OCI-LY7 (cell line): Measurements from ENCODE around the gene RGS19. TPM values are rescaled to one million over a fixed set of nuclear protein-coding genes. Genes with fewer than 3 reads are reported as not detected.

Experiments
- BruUV-seq: library from RNA; stranded (reverse); fragments of 400-500 nt; replicated peaks from 2 replicates; lab custom pipeline; 2021; lab: Mats Ljungman, UMichigan
- CTCF ChIA-PET: fragments of 300-600 bp; sonication (Branson Sonifier 250); formaldehyde crosslinking; loops from one replicate; lab custom pipeline; 2022; ENCODE audit warnings: antibody characterized with exemption; ENCODE audit not compliant: unreplicated experiment; lab: Charles Lee
- POLR2A ChIA-PET: fragments of 300-600 bp; sonication (Branson Sonifier 250); formaldehyde crosslinking; loops from one replicate; lab custom pipeline; 2022; ENCODE audit warnings: antibody characterized with exemption; lab: Charles Lee
- DNase-seq: peaks from one replicate; pipeline ENCODE4 v3.0.0-alpha.2; 2015; ENCODE audit warnings: low spot score
- H2AFZ ChIP-seq: fragments of 200-600 bp; sonication (generic), shearing (Covaris generic); 2 replicates; pipeline ENCODE4 v1.6.1; 2014; ENCODE audit warnings: mild to moderate bottlenecking, antibody characterized with exemption, low read length, moderate library complexity
- H3K27ac ChIP-seq: fragments of 200-600 bp; sonication (generic); 2 replicates; pipeline ENCODE4 v1.5.1; 2014; ENCODE audit warnings: mixed run types, low read depth, mild to moderate bottlenecking, moderate library complexity, low read length, inconsistent platforms; ENCODE audit not compliant: poor library complexity, severe bottlenecking
- H3K36me3 ChIP-seq: fragments of 200-600 bp; sonication (generic); 2 replicates; pipeline ENCODE4 v1.6.1; 2014; ENCODE audit warnings: mild to moderate bottlenecking, antibody characterized with exemption, low read length, moderate library complexity, mixed read lengths; ENCODE audit not compliant: insufficient read depth
- H3K4me1 ChIP-seq: fragments of 200-600 bp; sonication (generic); 2 replicates; pipeline ENCODE4 v1.5.1; 2014; ENCODE audit warnings: mild to moderate bottlenecking, low read length; ENCODE audit not compliant: insufficient read depth, poor library complexity, severe bottlenecking
- H3K4me2 ChIP-seq: fragments of 200-600 bp; sonication (generic); 2 replicates; pipeline ENCODE4 v1.6.1; 2014; ENCODE audit warnings: mild to moderate bottlenecking, low read length
- H3K4me3 ChIP-seq: fragments of 200-600 bp; sonication (generic); 2 replicates; pipeline ENCODE4 v1.5.1; 2014; ENCODE audit warnings: mild to moderate bottlenecking, low read depth, low read length; ENCODE audit not compliant: poor library complexity, severe bottlenecking
- H3K79me2 ChIP-seq: fragments of 200-600 bp; sonication (generic); 2 replicates; pipeline ENCODE4 v1.6.1; 2016; ENCODE audit warnings: low read depth, mild to moderate bottlenecking, low read length, moderate library complexity, mixed read lengths; ENCODE audit not compliant: insufficient read depth
- H3K9me2 ChIP-seq: fragments of 200-600 bp; sonication (generic); 2 replicates; pipeline ENCODE4 v1.6.1; 2016; ENCODE audit warnings: mild to moderate bottlenecking, low read length, mixed read lengths; ENCODE audit not compliant: insufficient read depth
- H3K9me3 ChIP-seq: fragments of 200-600 bp; sonication (generic); 2 replicates; pipeline ENCODE4 v1.6.1; 2014; ENCODE audit warnings: mild to moderate bottlenecking, mixed run types, low read length, mixed read lengths
- H4K20me1 ChIP-seq: fragments of 200-600 bp; sonication (generic); 2 replicates; pipeline ENCODE4 v1.6.1; 2014; ENCODE audit warnings: mild to moderate bottlenecking, antibody characterized with exemption, low read length, moderate library complexity, mixed read lengths; ENCODE audit not compliant: insufficient read depth
- EZH2phosphoT487 ChIP-seq: fragments of 200-600 bp; sonication (generic); IDR thresholded peaks from 2 replicates; pipeline ENCODE4 v1.6.1; 2018; ENCODE audit warnings: low read depth, borderline replicate concordance, mild to moderate bottlenecking, mixed run types, antibody characterized with exemption, low read length, moderate library complexity, mixed read lengths
- intact Hi-C: fragments of 100-400 bp; cut with micrococcal nuclease; formaldehyde crosslinking; loops from one replicate; pipeline ENCODE4 v1.10.0; 2022; ENCODE audit not compliant: unreplicated experiment
- total RNA-seq, 2 experiments: library from RNA; depleted of rRNA in 1 of 2; stranded (reverse); fragments of >200 nt in 1 of 2; shearing (Covaris generic) in 1 of 2; gene quantifications; 2 replicates each; pipeline ENCODE4 v1.2.3, GENCODE V29; 2014 to 2022
- TF ChIP-seq, protein P1 (sequence below): fragments of 200-600 bp; sonication (generic); conservative IDR thresholded peaks from 2 replicates; pipeline ENCODE4 v1.5.1; 2014; ENCODE audit warnings: mild to moderate bottlenecking, antibody characterized with exemption, low read length, moderate library complexity, mixed read lengths

The RGS19 gene
- total RNA-seq, 2 experiments from 2014 or later: 69.4 to 106 TPM

DNA sequence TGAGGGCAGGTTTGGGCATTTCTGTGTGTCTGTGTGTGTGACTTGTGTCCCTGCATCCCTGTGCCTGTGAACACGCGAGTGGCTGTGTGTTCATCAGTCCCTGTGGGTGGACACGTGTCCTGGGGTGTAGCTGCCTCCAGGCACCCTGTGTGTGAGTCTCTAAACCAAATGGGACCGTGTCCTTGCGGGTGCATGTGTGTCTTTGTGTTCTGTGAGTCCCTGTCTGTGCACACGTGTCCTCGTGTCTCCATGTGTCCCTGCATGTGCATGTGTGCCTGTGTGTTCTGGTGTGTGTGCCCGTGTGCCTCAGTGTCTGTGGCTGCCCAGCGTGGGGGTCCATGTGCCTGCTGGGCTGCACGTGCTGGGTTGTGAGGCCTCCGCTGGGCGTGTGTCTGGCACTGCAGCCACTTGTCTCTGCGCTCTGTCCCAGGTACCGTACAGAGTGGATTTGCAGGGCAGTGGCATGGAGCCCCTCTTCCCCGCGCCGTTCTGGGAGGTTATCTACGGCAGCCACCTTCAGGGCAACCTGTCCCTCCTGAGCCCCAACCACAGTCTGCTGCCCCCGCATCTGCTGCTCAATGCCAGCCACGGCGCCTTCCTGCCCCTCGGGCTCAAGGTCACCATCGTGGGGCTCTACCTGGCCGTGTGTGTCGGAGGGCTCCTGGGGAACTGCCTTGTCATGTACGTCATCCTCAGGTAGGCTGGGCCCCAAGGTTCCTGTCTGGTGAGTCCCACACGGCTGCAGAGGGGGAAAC, 13.1 kb upstream of the RGS19 start:
- CTCF ChIA-PET: no interaction called here
- Histone ChIP-seq H2AFZ (no peak overlapping the region), H3K4me1 (peaks cover 4% of the 10 kb centered on the region), H4K20me1 (no peaks in the 10 kb centered on the region), H3K9me3 (no peaks in the 10 kb centered on the region), H3K4me3 (no peak overlapping the region), H3K9me2 (no peaks in the 10 kb centered on the region), H3K36me3 (no peaks in the 10 kb centered on the region), H3K4me2 (no peak overlapping the region), H3K79me2 (no peaks in the 10 kb centered on the region), H3K27ac (no peak overlapping the region)
- TF ChIP-seq, protein P1, sequence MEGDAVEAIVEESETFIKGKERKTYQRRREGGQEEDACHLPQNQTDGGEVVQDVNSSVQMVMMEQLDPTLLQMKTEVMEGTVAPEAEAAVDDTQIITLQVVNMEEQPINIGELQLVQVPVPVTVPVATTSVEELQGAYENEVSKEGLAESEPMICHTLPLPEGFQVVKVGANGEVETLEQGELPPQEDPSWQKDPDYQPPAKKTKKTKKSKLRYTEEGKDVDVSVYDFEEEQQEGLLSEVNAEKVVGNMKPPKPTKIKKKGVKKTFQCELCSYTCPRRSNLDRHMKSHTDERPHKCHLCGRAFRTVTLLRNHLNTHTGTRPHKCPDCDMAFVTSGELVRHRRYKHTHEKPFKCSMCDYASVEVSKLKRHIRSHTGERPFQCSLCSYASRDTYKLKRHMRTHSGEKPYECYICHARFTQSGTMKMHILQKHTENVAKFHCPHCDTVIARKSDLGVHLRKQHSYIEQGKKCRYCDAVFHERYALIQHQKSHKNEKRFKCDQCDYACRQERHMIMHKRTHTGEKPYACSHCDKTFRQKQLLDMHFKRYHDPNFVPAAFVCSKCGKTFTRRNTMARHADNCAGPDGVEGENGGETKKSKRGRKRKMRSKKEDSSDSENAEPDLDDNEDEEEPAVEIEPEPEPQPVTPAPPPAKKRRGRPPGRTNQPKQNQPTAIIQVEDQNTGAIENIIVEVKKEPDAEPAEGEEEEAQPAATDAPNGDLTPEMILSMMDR: no peak
- no peak for TF ChIP-seq EZH2phosphoT487
- intact Hi-C loops: no loop called here
- POLR2A ChIA-PET: no interaction called here
- BruUV-seq: no TSS peak
- no peak for DNase-seq

- no peaks in the 10 kb centered on the region for H3K9me3 ChIP-seq
- no peak overlapping the region for H2AFZ ChIP-seq
- peaks cover 4% of the 10 kb centered on the region for H3K4me1 ChIP-seq
- TF ChIP-seq, protein P1: no peak
- TF ChIP-seq EZH2phosphoT487: no peak
- CTCF ChIA-PET: interaction anchor here (0.5 kb wide), 1 partner anchor 22 kb away, joined by 3 read pairs; no protein-coding TSS in a partner anchor
- no peaks in the 10 kb centered on the region for H3K9me2 ChIP-seq
- no peaks in the 10 kb centered on the region for H4K20me1 ChIP-seq
- H3K4me3 ChIP-seq: no peak overlapping the region
- no peaks in the 10 kb centered on the region for H3K36me3 ChIP-seq
- no peaks in the 10 kb centered on the region for H3K79me2 ChIP-seq
- DNase-seq: no peak
- no peak overlapping the region for H3K4me2 ChIP-seq
- POLR2A ChIA-PET: no interaction called here
- H3K27ac ChIP-seq: no peak overlapping the region
- BruUV-seq: no TSS peak
- intact Hi-C loops: no loop called here
Measured at GRCh38 chr20:64091770-64092169, 12.5 kb upstream of the RGS19 start.

DNA sequence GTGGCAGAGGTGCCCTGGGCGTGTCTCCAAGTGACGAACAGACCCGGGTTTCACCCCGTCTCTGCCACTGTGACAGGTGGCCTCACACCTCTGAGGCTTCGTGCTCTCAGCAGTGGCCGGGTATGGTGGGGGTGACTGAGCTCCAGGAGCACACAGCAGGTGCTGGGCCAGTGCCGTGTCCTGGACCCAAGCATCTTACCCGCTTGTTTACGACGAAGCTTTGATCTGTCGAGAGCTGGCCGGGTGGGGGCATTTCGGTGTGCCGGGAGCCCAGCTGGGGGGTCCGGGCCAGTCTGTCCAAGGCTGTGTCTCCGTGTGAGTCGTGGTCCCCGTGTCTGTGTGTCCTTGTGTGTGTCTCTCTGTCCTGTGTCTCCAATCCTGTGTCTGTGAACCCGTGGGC, 12.0 kb upstream of the RGS19 start:
- H3K4me1 ChIP-seq: peaks cover 4% of the 10 kb centered on the region
- no peak overlapping the region for H3K4me3 ChIP-seq
- no peak overlapping the region for H3K4me2 ChIP-seq
- H3K79me2 ChIP-seq: no peaks in the 10 kb centered on the region
- TF ChIP-seq, protein P1: no peak
- TF ChIP-seq EZH2phosphoT487: no peak
- H2AFZ ChIP-seq: no peak overlapping the region
- POLR2A ChIA-PET: interaction anchor here (0.5 kb wide), 1 partner anchor 98 kb away, joined by 3 read pairs; no protein-coding TSS in a partner anchor
- intact Hi-C loops: no loop called here
- no peak overlapping the region for H3K27ac ChIP-seq
- CTCF ChIA-PET: interaction anchor here (0.5 kb wide), 1 partner anchor 22 kb away, joined by 3 read pairs; no protein-coding TSS in a partner anchor
- no TSS peak for BruUV-seq
- no peaks in the 10 kb centered on the region for H4K20me1 ChIP-seq
- no peaks in the 10 kb centered on the region for H3K36me3 ChIP-seq
- no peak for DNase-seq
- H3K9me2 ChIP-seq: no peaks in the 10 kb centered on the region
- H3K9me3 ChIP-seq: no peaks in the 10 kb centered on the region
